Measurements from ENCODE around the gene RBM19.

- TF ChIP-seq JUNB (IDR thresholded peaks at IDR 0.05) (no peak), BCL3 (IDR thresholded peaks at IDR 0.05) (no peak), EP300 (IDR thresholded peaks at IDR 0.05) (no peak), POLR2A (IDR thresholded peaks at IDR 0.05; ENCODE audit: low read length) (no peak), CEBPB (IDR thresholded peaks at IDR 0.05) (no peak), PBX3 (IDR thresholded peaks at IDR 0.05) (no peak), RARB (CRISPR knock-in tag; IDR thresholded peaks at IDR 0.05) (no peak)
Observed at GRCh38 chr12:113812411-113813228, 153.5 kb downstream of the RBM19 start.

All from A549 (cell line).